Panc1 (cell line): Measurements from ENCODE around the gene CLDN6. TPM values are rescaled to one million over a fixed set of nuclear protein-coding genes. Genes with fewer than 3 reads are reported as not detected.

Experiments used
- ATAC-seq: fragments of 200-7000 bp; cut with Tn5 transposase; 2 replicates; pipeline ENCODE4 v1.9.1; 2020; ENCODE audit warnings: mild to moderate bottlenecking, moderate library complexity
- BruUV-seq: library from RNA; stranded (reverse); fragments of 400-500 nt; replicated peaks from 2 replicates; lab custom pipeline; 2021; lab: Mats Ljungman, UMichigan
- CTCF ChIA-PET: fragments of 300-600 bp; sonication (Branson Sonifier 250); formaldehyde crosslinking; loops from one replicate; lab custom pipeline; 2022; ENCODE audit warnings: antibody characterized with exemption; lab: Charles Lee
- POLR2A ChIA-PET: fragments of 300-600 bp; sonication (Branson Sonifier 250); formaldehyde crosslinking; loops from one replicate; lab custom pipeline; 2022; ENCODE audit warnings: antibody characterized with exemption; lab: Charles Lee
- DNase-seq: peaks from one replicate; pipeline ENCODE4 v3.0.0-alpha.2; 2010; ENCODE audit warnings: low read depth, low spot score
- H3K27ac ChIP-seq: 2 replicates; pipeline ENCODE4 v1.5.1; 2011; ENCODE audit warnings: mild to moderate bottlenecking, low read length, inconsistent platforms
- H3K27me3 ChIP-seq: fragments of 200-500 bp; sonication (Bioruptor generic); 2 replicates; pipeline ENCODE4 v1.6.0; 2014; ENCODE audit warnings: low read length, inconsistent platforms; ENCODE audit not compliant: control insufficient read depth, insufficient read depth
- H3K36me3 ChIP-seq: fragments of 200-500 bp; sonication (Bioruptor generic); 2 replicates; pipeline ENCODE4 v1.5.1; 2014; ENCODE audit warnings: inconsistent platforms, mild to moderate bottlenecking, low read length, moderate library complexity; ENCODE audit not compliant: control insufficient read depth, insufficient read depth
- H3K4me1 ChIP-seq: 2 replicates; pipeline ENCODE4 v1.5.1; 2011; ENCODE audit warnings: inconsistent platforms, mild to moderate bottlenecking, low read length, moderate library complexity; ENCODE audit not compliant: control insufficient read depth, insufficient read depth
- H3K4me3 ChIP-seq, 2 experiments: 2 replicates each; pipeline ENCODE4 v1.5.1; 2011 to 2012; ENCODE audit warnings: low read depth in 2 of 2, low read length in 2 of 2, mild to moderate bottlenecking in 2 of 2, inconsistent platforms in 1 of 2, moderate library complexity in 1 of 2
- H3K9me3 ChIP-seq: fragments of 200-500 bp; sonication (Bioruptor generic); 2 replicates; pipeline ENCODE4 v1.5.1; 2014; ENCODE audit warnings: low read depth, mild to moderate bottlenecking, inconsistent platforms, low read length, moderate library complexity; ENCODE audit not compliant: control insufficient read depth, insufficient read depth
- POLR2AphosphoS5 ChIP-seq: IDR thresholded peaks from 2 replicates; pipeline ENCODE4 v1.6.1; 2012; ENCODE audit warnings: mild to moderate bottlenecking, low read depth, low read length, moderate library complexity
- SIN3A ChIP-seq: IDR thresholded peaks from 2 replicates; pipeline ENCODE4 v1.6.1; 2012; ENCODE audit warnings: low read depth, mild to moderate bottlenecking, low read length, moderate library complexity, borderline replicate concordance; ENCODE audit not compliant: insufficient read depth
- TCF7L2 ChIP-seq: IDR thresholded peaks from 2 replicates; pipeline ENCODE4 v1.6.1; 2011; ENCODE audit warnings: mild to moderate bottlenecking, low read depth, low read length, inconsistent platforms
- in situ Hi-C: cut with HindIII; loops from 2 replicates; pipeline ENCODE4 v1.10.0; 2016; ENCODE audit warnings: low sequenced_read_pairs, low pct_unique_long_range_greater_than_20kb
- intact Hi-C: fragments of 100-400 bp; cut with micrococcal nuclease; formaldehyde crosslinking; loops from one replicate; pipeline ENCODE4 v1.10.0; 2022; ENCODE audit not compliant: unreplicated experiment
- total RNA-seq: library from RNA; stranded (reverse); gene quantifications from one replicate; pipeline ENCODE4 v1.2.1, GENCODE V29; 2021; ENCODE audit not compliant: unreplicated experiment
- TF ChIP-seq, protein P1 (sequence below): fragments of 450-650 bp; IDR thresholded peaks from 2 replicates; pipeline ENCODE4 v1.5.1; 2017; ENCODE audit warnings: mild to moderate bottlenecking
- TF ChIP-seq, protein P2 (sequence below), 2 experiments: IDR thresholded peaks; 2 replicates each; pipeline ENCODE4 v1.6.1; 2011 to 2012; ENCODE audit warnings: low read depth in 2 of 2, control low read depth in 1 of 2, low read length in 1 of 2, mild to moderate bottlenecking in 1 of 2, moderate library complexity in 1 of 2; ENCODE audit not compliant: insufficient read depth in 1 of 2

CLDN6 gene
- total RNA-seq, 1 experiment from 2014 or later = 1.2 TPM

DNA sequence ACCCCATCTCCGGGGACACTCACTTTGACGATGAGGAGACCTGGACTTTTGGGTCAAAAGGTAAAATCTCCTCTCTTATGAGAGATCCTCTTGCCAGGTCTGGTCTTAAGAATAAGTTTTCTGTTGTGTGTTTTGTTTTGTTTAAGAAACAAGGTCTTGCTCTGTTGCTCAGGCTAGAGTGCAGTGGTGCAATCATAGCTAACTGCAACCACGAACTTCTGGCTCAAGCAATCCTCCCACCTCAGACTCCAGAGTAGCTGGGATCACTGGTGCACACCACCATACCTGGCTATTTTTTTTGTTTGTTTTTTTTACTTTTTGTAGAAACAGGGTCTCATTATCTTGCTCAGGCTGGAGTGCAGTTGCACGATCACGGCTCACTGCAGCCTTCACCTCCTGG is 32.5 kb upstream of the CLDN6 start:
- no peaks in the 10 kb centered on the region for H3K9me3 ChIP-seq
- ChIA-PET POLR2A (no interaction called here), CTCF (no interaction called here)
- H3K4me3 ChIP-seq = no peak overlapping the region
- in situ Hi-C loops = no loop called here
- H3K36me3 ChIP-seq = no peaks in the 10 kb centered on the region
- H3K27me3 ChIP-seq = no peaks in the 10 kb centered on the region
- TF ChIP-seq TCF7L2 = no peak
- TF ChIP-seq, protein P1, sequence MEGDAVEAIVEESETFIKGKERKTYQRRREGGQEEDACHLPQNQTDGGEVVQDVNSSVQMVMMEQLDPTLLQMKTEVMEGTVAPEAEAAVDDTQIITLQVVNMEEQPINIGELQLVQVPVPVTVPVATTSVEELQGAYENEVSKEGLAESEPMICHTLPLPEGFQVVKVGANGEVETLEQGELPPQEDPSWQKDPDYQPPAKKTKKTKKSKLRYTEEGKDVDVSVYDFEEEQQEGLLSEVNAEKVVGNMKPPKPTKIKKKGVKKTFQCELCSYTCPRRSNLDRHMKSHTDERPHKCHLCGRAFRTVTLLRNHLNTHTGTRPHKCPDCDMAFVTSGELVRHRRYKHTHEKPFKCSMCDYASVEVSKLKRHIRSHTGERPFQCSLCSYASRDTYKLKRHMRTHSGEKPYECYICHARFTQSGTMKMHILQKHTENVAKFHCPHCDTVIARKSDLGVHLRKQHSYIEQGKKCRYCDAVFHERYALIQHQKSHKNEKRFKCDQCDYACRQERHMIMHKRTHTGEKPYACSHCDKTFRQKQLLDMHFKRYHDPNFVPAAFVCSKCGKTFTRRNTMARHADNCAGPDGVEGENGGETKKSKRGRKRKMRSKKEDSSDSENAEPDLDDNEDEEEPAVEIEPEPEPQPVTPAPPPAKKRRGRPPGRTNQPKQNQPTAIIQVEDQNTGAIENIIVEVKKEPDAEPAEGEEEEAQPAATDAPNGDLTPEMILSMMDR = no peak
- TF ChIP-seq, protein P2, sequence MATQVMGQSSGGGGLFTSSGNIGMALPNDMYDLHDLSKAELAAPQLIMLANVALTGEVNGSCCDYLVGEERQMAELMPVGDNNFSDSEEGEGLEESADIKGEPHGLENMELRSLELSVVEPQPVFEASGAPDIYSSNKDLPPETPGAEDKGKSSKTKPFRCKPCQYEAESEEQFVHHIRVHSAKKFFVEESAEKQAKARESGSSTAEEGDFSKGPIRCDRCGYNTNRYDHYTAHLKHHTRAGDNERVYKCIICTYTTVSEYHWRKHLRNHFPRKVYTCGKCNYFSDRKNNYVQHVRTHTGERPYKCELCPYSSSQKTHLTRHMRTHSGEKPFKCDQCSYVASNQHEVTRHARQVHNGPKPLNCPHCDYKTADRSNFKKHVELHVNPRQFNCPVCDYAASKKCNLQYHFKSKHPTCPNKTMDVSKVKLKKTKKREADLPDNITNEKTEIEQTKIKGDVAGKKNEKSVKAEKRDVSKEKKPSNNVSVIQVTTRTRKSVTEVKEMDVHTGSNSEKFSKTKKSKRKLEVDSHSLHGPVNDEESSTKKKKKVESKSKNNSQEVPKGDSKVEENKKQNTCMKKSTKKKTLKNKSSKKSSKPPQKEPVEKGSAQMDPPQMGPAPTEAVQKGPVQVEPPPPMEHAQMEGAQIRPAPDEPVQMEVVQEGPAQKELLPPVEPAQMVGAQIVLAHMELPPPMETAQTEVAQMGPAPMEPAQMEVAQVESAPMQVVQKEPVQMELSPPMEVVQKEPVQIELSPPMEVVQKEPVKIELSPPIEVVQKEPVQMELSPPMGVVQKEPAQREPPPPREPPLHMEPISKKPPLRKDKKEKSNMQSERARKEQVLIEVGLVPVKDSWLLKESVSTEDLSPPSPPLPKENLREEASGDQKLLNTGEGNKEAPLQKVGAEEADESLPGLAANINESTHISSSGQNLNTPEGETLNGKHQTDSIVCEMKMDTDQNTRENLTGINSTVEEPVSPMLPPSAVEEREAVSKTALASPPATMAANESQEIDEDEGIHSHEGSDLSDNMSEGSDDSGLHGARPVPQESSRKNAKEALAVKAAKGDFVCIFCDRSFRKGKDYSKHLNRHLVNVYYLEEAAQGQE (IDR thresholded peaks at IDR 0.05; ENCODE audit: insufficient read depth in 1 of 2, low read depth in 2 of 2, low read length in 1 of 2) = no peak
- TF ChIP-seq SIN3A = no peak
- no peak for TF ChIP-seq POLR2AphosphoS5
- ATAC-seq (no peak), DNase-seq (no peak)
- intact Hi-C loops = loop anchor here (10.0 kb wide), 1 partner anchor 74 kb away; no protein-coding TSS in a partner anchor
- BruUV-seq = no TSS peak
- no peaks in the 10 kb centered on the region for H3K4me1 ChIP-seq
- H3K27ac ChIP-seq = no peak overlapping the region

DNA sequence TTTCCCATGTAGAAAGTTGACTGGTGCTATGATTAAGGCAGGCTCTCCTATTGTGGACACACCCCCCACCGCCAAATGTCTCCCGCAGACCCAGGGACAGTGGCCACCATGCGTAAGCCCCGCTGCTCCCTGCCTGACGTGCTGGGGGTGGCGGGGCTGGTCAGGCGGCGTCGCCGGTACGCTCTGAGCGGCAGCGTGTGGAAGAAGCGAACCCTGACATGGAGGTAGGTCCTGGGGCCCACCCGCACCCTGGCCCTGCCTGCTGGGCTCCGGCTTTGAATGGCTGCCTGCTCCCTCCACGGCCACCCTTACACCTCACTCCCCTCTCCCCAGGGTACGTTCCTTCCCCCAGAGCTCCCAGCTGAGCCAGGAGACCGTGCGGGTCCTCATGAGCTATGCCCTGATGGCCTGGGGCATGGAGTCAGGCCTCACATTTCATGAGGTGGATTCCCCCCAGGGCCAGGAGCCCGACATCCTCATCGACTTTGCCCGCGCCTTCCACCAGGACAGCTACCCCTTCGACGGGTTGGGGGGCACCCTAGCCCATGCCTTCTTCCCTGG is 32.0 kb upstream of the CLDN6 start:
- POLR2A ChIA-PET = no interaction called here
- DNase-seq = no peak
- intact Hi-C loops (loop anchor here (10.0 kb wide), 1 partner anchor 75 kb away; no protein-coding TSS in a partner anchor), in situ Hi-C loops (no loop called here)
- Histone ChIP-seq H3K4me3 (no peak overlapping the region), H3K4me1 (no peaks in the 10 kb centered on the region), H3K9me3 (no peaks in the 10 kb centered on the region), H3K27me3 (no peaks in the 10 kb centered on the region), H3K36me3 (no peaks in the 10 kb centered on the region), H3K27ac (no peak overlapping the region)
- BruUV-seq = no TSS peak
- ATAC-seq = no peak
- no peak for TF ChIP-seq SIN3A
- no peak for TF ChIP-seq POLR2AphosphoS5
- TF ChIP-seq TCF7L2 = no peak
- TF ChIP-seq, protein P1 = no peak
- TF ChIP-seq, protein P2 (IDR thresholded peaks at IDR 0.05; ENCODE audit: insufficient read depth in 1 of 2, low read depth in 2 of 2, low read length in 1 of 2) = no peak
- CTCF ChIA-PET = no interaction called here
